MM.1S (cell line): ENCODE measurements around the gene COL6A1.

ENCODE experiments used
- DNase-seq: peaks from one replicate; pipeline ENCODE4 v3.0.0-alpha.2; 2015
- H2AFZ ChIP-seq: fragments of 300-600 bp; sonication (generic); 2 replicates; pipeline ENCODE4 v1.6.0; 2016; ENCODE audit warnings: antibody characterized with exemption, low read length
- H3F3A ChIP-seq: fragments of 300-600 bp; sonication (generic); 2 replicates; pipeline ENCODE4 v1.6.1; 2016; ENCODE audit warnings: mild to moderate bottlenecking, antibody characterized with exemption, low read length, moderate library complexity, mixed read lengths; ENCODE audit not compliant: insufficient read depth
- H3K27ac ChIP-seq: fragments of 300-600 bp; sonication (generic); 2 replicates; pipeline ENCODE4 v1.5.1; 2016; ENCODE audit warnings: mild to moderate bottlenecking, low read length
- H3K27me3 ChIP-seq: fragments of 300-600 bp; sonication (generic); replicated peaks from 2 replicates; pipeline ENCODE4 v1.6.0; 2016; ENCODE audit warnings: low read length; ENCODE audit not compliant: insufficient read depth
- H3K36me3 ChIP-seq: fragments of 300-600 bp; sonication (generic); replicated peaks from 2 replicates; pipeline ENCODE4 v1.6.1; 2016; ENCODE audit warnings: mild to moderate bottlenecking, low read length, mixed read lengths; ENCODE audit not compliant: insufficient read depth
- H3K4me1 ChIP-seq: fragments of 300-600 bp; sonication (generic); 2 replicates; pipeline ENCODE4 v1.6.1; 2016; ENCODE audit warnings: low read length, mixed read lengths
- H3K4me2 ChIP-seq: fragments of 300-600 bp; sonication (generic); 2 replicates; pipeline ENCODE4 v1.6.0; 2016; ENCODE audit warnings: low read depth, low read length
- H3K4me3 ChIP-seq: fragments of 300-600 bp; sonication (generic); 2 replicates; pipeline ENCODE4 v1.5.1; 2016; ENCODE audit warnings: low read length, mixed read lengths
- H3K79me2 ChIP-seq: fragments of 300-600 bp; sonication (generic); 2 replicates; pipeline ENCODE4 v1.6.1; 2016; ENCODE audit warnings: mixed run types, low read length, mixed read lengths
- H3K9ac ChIP-seq: fragments of 300-600 bp; sonication (generic); 2 replicates; pipeline ENCODE4 v1.6.1; 2016; ENCODE audit warnings: low read length, mixed read lengths
- H3K9me2 ChIP-seq: fragments of 300-600 bp; sonication (generic); replicated peaks from 2 replicates; pipeline ENCODE4 v1.6.1; 2016; ENCODE audit warnings: mild to moderate bottlenecking, low read length, mixed read lengths; ENCODE audit not compliant: insufficient read depth
- H3K9me3 ChIP-seq: fragments of 300-600 bp; sonication (generic); replicated peaks from 2 replicates; pipeline ENCODE4 v1.6.1; 2016; ENCODE audit warnings: mild to moderate bottlenecking, low read length, mixed read lengths; ENCODE audit not compliant: insufficient read depth
- H4K20me1 ChIP-seq: fragments of 300-600 bp; sonication (generic); 2 replicates; pipeline ENCODE4 v1.6.1; 2016; ENCODE audit warnings: mild to moderate bottlenecking, low read length, moderate library complexity, mixed read lengths; ENCODE audit not compliant: insufficient read depth
- CTCF ChIP-seq: fragments of 300-600 bp; sonication (generic); IDR thresholded peaks from 2 replicates; pipeline ENCODE4 v1.5.1; 2016; ENCODE audit warnings: antibody characterized with exemption, low read length, mixed read lengths
- EZH2 ChIP-seq: fragments of 300-600 bp; sonication (generic); optimal IDR thresholded peaks from 2 replicates; pipeline ENCODE3; 2017; ENCODE audit warnings: low read depth, mild to moderate bottlenecking, antibody characterized with exemption, low read length, mixed read lengths
- EZH2phosphoT487 ChIP-seq: fragments of 300-600 bp; sonication (generic); IDR thresholded peaks from 2 replicates; pipeline ENCODE4 v1.6.1; 2018; ENCODE audit warnings: antibody characterized with exemption, low read length

COL6A1 gene

GRCh38 chr21:46006547-46007491 is 25.2 kb downstream of the COL6A1 start:
- no peak for DNase-seq
- H3K9me2 ChIP-seq: no peaks in the 10 kb centered on the region

GRCh38 chr21:46007492-46007868 is 25.9 kb downstream of the COL6A1 start:
- Histone ChIP-seq H3K27me3 (peaks cover 77% of the 10 kb centered on the region), H4K20me1 (no peaks in the 10 kb centered on the region), H3F3A (no peaks in the 10 kb centered on the region), H3K9ac (no peak overlapping the region), H3K4me1 (no peaks in the 10 kb centered on the region), H3K9me2 (no peaks in the 10 kb centered on the region), H3K9me3 (no peaks in the 10 kb centered on the region), H3K4me3 (no peak overlapping the region), H3K36me3 (no peaks in the 10 kb centered on the region), H3K4me2 (no peak overlapping the region), H3K79me2 (no peaks in the 10 kb centered on the region), H3K27ac (no peak overlapping the region), H2AFZ (no peak overlapping the region)
- no peak for DNase-seq
- no peak for TF ChIP-seq EZH2
- no peak for TF ChIP-seq EZH2phosphoT487
- TF ChIP-seq CTCF: no peak

More at GRCh38 chr21:46006547-46007491, 25.2 kb downstream of the COL6A1 start:
- H3K27ac ChIP-seq: no peak overlapping the region
- no peaks in the 10 kb centered on the region for H3K9me3 ChIP-seq
- H3K9ac ChIP-seq: no peak overlapping the region
- H3K4me3 ChIP-seq: no peak overlapping the region
- H3K36me3 ChIP-seq: no peaks in the 10 kb centered on the region
- H3K4me2 ChIP-seq: no peak overlapping the region
- no peaks in the 10 kb centered on the region for H4K20me1 ChIP-seq
- no peaks in the 10 kb centered on the region for H3K4me1 ChIP-seq
- no peak overlapping the region for H2AFZ ChIP-seq
- no peaks in the 10 kb centered on the region for H3F3A ChIP-seq
- TF ChIP-seq CTCF (no peak), EZH2phosphoT487 (no peak), EZH2 (no peak)
- no peaks in the 10 kb centered on the region for H3K79me2 ChIP-seq
- peaks cover 75% of the 10 kb centered on the region for H3K27me3 ChIP-seq

- Histone ChIP-seq H4K20me1 (no peaks in the 10 kb centered on the region), H3K4me2 (no peak overlapping the region), H3K4me3 (no peak overlapping the region), H3K27ac (no peak overlapping the region), H2AFZ (no peak overlapping the region), H3K4me1 (no peaks in the 10 kb centered on the region), H3F3A (no peaks in the 10 kb centered on the region), H3K9me3 (no peaks in the 10 kb centered on the region), H3K27me3 (peaks cover 77% of the 10 kb centered on the region), H3K79me2 (no peaks in the 10 kb centered on the region), H3K9ac (no peak overlapping the region), H3K36me3 (no peaks in the 10 kb centered on the region), H3K9me2 (no peaks in the 10 kb centered on the region)
- TF ChIP-seq CTCF (no peak), EZH2phosphoT487 (no peak), EZH2 (no peak)
- DNase-seq: no peak
These were observed 27.5 kb downstream of the COL6A1 start for GRCh38 chr21:46008893-46009621.
